ENCODE measurements around the gene GIMAP2.

GIMAP2 gene

GRCh38 chr7:150719960-150720891, 34.7 kb downstream of the GIMAP2 start:
- POLR2A ChIA-PET: no interaction called here
- no peak for DNase-seq (ENCODE audit: extremely low spot score)
- CTCF ChIA-PET: no interaction called here
- TF ChIP-seq TARDBP (IDR thresholded peaks at IDR 0.05) (no peak), ZNF384 (IDR thresholded peaks at IDR 0.05) (no peak), HDGF (IDR thresholded peaks at IDR 0.05; ENCODE audit: borderline replicate concordance) (no peak), FOXK2 (IDR thresholded peaks at IDR 0.05) (no peak), ELF4 (IDR thresholded peaks at IDR 0.05) (no peak), SP1 (IDR thresholded peaks at IDR 0.05) (no peak), LEF1 (IDR thresholded peaks at IDR 0.05; ENCODE audit: borderline replicate concordance) (no peak)

- DNase-seq (ENCODE audit: extremely low spot score): no peak
- POLR2A ChIA-PET: no interaction called here
- TF ChIP-seq FOXK2 (IDR thresholded peaks at IDR 0.05): no peak
- TF ChIP-seq CTBP1 (IDR thresholded peaks at IDR 0.05; ENCODE audit: borderline replicate concordance): no peak
- no peak for TF ChIP-seq L3MBTL2 (conservative IDR thresholded peaks at IDR 0.05)
- TF ChIP-seq PKNOX1 (IDR thresholded peaks at IDR 0.05): no peak
- no peak for TF ChIP-seq SUZ12 (IDR thresholded peaks at IDR 0.05)
- no peak for TF ChIP-seq ELF4 (IDR thresholded peaks at IDR 0.05)
- no peak for TF ChIP-seq ARNT (IDR thresholded peaks at IDR 0.05)
- no peak for TF ChIP-seq HDGF (IDR thresholded peaks at IDR 0.05; ENCODE audit: borderline replicate concordance)
- no peak for TF ChIP-seq FOXA1 (IDR thresholded peaks at IDR 0.05)
- no peak for TF ChIP-seq TARDBP (IDR thresholded peaks at IDR 0.05)
- no peak for TF ChIP-seq ZNF384 (IDR thresholded peaks at IDR 0.05)
- no peak for TF ChIP-seq BHLHE40 (IDR thresholded peaks at IDR 0.05; ENCODE audit: borderline replicate concordance)
- TF ChIP-seq SP1 (IDR thresholded peaks at IDR 0.05): no peak
- no peak for TF ChIP-seq NFRKB (IDR thresholded peaks at IDR 0.05)
- TF ChIP-seq FOXM1 (IDR thresholded peaks at IDR 0.05; ENCODE audit: borderline replicate concordance): no peak
- no peak for TF ChIP-seq LEF1 (IDR thresholded peaks at IDR 0.05; ENCODE audit: borderline replicate concordance)
- CTCF ChIA-PET: no interaction called here
Observed at GRCh38 chr7:150721970-150722373, 36.5 kb downstream of the GIMAP2 start.

DNA sequence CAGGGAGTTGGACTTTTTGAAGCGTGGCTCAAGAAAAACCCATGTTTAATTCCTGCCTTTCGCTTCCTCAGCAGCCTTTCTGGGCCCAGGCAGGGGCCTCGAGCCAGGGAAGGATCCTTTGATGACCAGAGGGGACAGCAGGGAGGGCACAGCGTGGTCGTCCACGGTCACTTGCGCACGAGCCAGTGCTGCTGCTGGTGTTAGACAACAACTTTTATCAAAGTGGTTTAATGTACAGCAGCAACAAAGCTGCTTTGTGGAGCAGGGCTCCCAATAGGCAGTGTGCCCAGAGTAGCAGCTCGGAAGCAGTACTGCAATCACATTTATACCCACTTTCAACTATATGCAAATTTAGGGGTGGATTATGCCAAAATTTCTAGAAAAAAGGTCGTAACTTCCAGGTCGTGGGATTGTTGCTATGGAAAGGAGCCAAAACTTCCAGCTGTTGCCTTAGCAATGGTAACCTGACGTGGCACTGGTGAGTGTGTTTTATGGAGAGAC, 37.0 kb downstream of the GIMAP2 start:
- TF ChIP-seq FOXK2 (IDR thresholded peaks at IDR 0.05): no peak
- no peak for TF ChIP-seq ELF4 (IDR thresholded peaks at IDR 0.05)
- TF ChIP-seq PKNOX1 (IDR thresholded peaks at IDR 0.05): no peak
- no peak for TF ChIP-seq L3MBTL2 (conservative IDR thresholded peaks at IDR 0.05)
- TF ChIP-seq FOXA1 (IDR thresholded peaks at IDR 0.05): no peak
- no peak for TF ChIP-seq SUZ12 (IDR thresholded peaks at IDR 0.05)
- no peak for TF ChIP-seq ZNF384 (IDR thresholded peaks at IDR 0.05)
- no peak for TF ChIP-seq SP1 (IDR thresholded peaks at IDR 0.05)
- TF ChIP-seq HDGF (IDR thresholded peaks at IDR 0.05; ENCODE audit: borderline replicate concordance): no peak
- no peak for TF ChIP-seq BHLHE40 (IDR thresholded peaks at IDR 0.05; ENCODE audit: borderline replicate concordance)
- no peak for TF ChIP-seq ARNT (IDR thresholded peaks at IDR 0.05)
- TF ChIP-seq CTBP1 (IDR thresholded peaks at IDR 0.05; ENCODE audit: borderline replicate concordance): no peak
- no peak for TF ChIP-seq NFRKB (IDR thresholded peaks at IDR 0.05)
- TF ChIP-seq TARDBP (IDR thresholded peaks at IDR 0.05): no peak
- TF ChIP-seq FOXM1 (IDR thresholded peaks at IDR 0.05; ENCODE audit: borderline replicate concordance): no peak
- ChIA-PET CTCF (no interaction called here), POLR2A (no interaction called here)
- DNase-seq (ENCODE audit: extremely low spot score): no peak

GRCh38 chr7:150723467-150723866, 38.0 kb downstream of the GIMAP2 start:
- TF ChIP-seq ZNF384 (IDR thresholded peaks at IDR 0.05): no peak
- TF ChIP-seq ARNT (IDR thresholded peaks at IDR 0.05): no peak
- no peak for TF ChIP-seq ELF4 (IDR thresholded peaks at IDR 0.05)
- TF ChIP-seq L3MBTL2 (conservative IDR thresholded peaks at IDR 0.05): no peak
- TF ChIP-seq FOXM1 (IDR thresholded peaks at IDR 0.05; ENCODE audit: borderline replicate concordance): no peak
- TF ChIP-seq HDGF (IDR thresholded peaks at IDR 0.05; ENCODE audit: borderline replicate concordance): no peak
- no peak for TF ChIP-seq PKNOX1 (IDR thresholded peaks at IDR 0.05)
- no peak for TF ChIP-seq TARDBP (IDR thresholded peaks at IDR 0.05)
- TF ChIP-seq FOXK2 (IDR thresholded peaks at IDR 0.05): no peak
- TF ChIP-seq SUZ12 (IDR thresholded peaks at IDR 0.05): no peak
- no peak for TF ChIP-seq CTBP1 (IDR thresholded peaks at IDR 0.05; ENCODE audit: borderline replicate concordance)
- no peak for TF ChIP-seq BHLHE40 (IDR thresholded peaks at IDR 0.05; ENCODE audit: borderline replicate concordance)
- TF ChIP-seq FOXA1 (IDR thresholded peaks at IDR 0.05): no peak
- no peak for TF ChIP-seq SP1 (IDR thresholded peaks at IDR 0.05)
- no peak for TF ChIP-seq LEF1 (IDR thresholded peaks at IDR 0.05; ENCODE audit: borderline replicate concordance)
- no peak for TF ChIP-seq NFRKB (IDR thresholded peaks at IDR 0.05)
- DNase-seq (ENCODE audit: extremely low spot score): no peak
- CTCF ChIA-PET: no interaction called here
- POLR2A ChIA-PET: no interaction called here

- no peak for TF ChIP-seq SP1 (IDR thresholded peaks at IDR 0.05)
- no peak for TF ChIP-seq BHLHE40 (IDR thresholded peaks at IDR 0.05; ENCODE audit: borderline replicate concordance)
- TF ChIP-seq FOXA1 (IDR thresholded peaks at IDR 0.05): no peak
- no peak for TF ChIP-seq L3MBTL2 (conservative IDR thresholded peaks at IDR 0.05)
- no peak for TF ChIP-seq TARDBP (IDR thresholded peaks at IDR 0.05)
- no peak for TF ChIP-seq ARNT (IDR thresholded peaks at IDR 0.05)
- no peak for TF ChIP-seq ELF4 (IDR thresholded peaks at IDR 0.05)
- no peak for TF ChIP-seq HDGF (IDR thresholded peaks at IDR 0.05; ENCODE audit: borderline replicate concordance)
- TF ChIP-seq CTBP1 (IDR thresholded peaks at IDR 0.05; ENCODE audit: borderline replicate concordance): no peak
- TF ChIP-seq FOXM1 (IDR thresholded peaks at IDR 0.05; ENCODE audit: borderline replicate concordance): no peak
- DNase-seq (ENCODE audit: extremely low spot score): no peak
- POLR2A ChIA-PET: no interaction called here
- CTCF ChIA-PET: no interaction called here
Observed at GRCh38 chr7:150727381-150727780, 41.9 kb downstream of the GIMAP2 start.

All from HEK293T (cell line).